ENCODE results near the gene RBM20.
"Not testable (repeated sequence)": the region's sequence is repeated elsewhere in the genome, so short reads cannot be mapped to it uniquely, and the experiment has no call there.

RBM20 gene

DNA sequence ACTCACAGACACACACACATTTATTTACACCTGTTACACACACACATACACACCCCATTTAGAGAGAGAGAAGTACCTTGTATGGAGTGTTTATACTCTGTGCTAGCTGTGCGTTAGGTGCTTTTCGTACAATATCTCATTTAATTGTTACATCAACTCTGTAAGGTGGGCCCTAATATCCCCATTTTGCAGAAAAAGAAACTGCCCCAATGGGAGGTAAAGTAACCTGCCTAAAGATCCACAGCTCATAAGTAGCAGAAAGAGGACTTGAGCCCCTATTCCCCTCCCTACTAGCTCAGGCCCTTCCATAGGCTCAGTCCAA is 23.8 kb upstream of the RBM20 start:
- TF ChIP-seq, protein P1, sequence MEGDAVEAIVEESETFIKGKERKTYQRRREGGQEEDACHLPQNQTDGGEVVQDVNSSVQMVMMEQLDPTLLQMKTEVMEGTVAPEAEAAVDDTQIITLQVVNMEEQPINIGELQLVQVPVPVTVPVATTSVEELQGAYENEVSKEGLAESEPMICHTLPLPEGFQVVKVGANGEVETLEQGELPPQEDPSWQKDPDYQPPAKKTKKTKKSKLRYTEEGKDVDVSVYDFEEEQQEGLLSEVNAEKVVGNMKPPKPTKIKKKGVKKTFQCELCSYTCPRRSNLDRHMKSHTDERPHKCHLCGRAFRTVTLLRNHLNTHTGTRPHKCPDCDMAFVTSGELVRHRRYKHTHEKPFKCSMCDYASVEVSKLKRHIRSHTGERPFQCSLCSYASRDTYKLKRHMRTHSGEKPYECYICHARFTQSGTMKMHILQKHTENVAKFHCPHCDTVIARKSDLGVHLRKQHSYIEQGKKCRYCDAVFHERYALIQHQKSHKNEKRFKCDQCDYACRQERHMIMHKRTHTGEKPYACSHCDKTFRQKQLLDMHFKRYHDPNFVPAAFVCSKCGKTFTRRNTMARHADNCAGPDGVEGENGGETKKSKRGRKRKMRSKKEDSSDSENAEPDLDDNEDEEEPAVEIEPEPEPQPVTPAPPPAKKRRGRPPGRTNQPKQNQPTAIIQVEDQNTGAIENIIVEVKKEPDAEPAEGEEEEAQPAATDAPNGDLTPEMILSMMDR (IDR thresholded peaks at IDR 0.05) = no peak
- no peaks in the 10 kb centered on the region for H3K36me3 ChIP-seq (ENCODE audit: control insufficient read depth, insufficient read depth, low read length)

GRCh38 chr10:110623316-110623715 is 20.8 kb upstream of the RBM20 start:
- not testable (repeated sequence) for H3K4me1 ChIP-seq; H3K9me3 ChIP-seq (ENCODE audit: control insufficient read depth, low read length); H3K9ac ChIP-seq; H3K27ac ChIP-seq; H3K4me2 ChIP-seq (ENCODE audit: low read length); H3K79me2 ChIP-seq; H3K4me3 ChIP-seq (ENCODE audit: low read depth, low read length); H3K36me3 ChIP-seq (ENCODE audit: control insufficient read depth, insufficient read depth, low read length); H2AFZ ChIP-seq; H3K27me3 ChIP-seq (ENCODE audit: control insufficient read depth, insufficient read depth, low read length)

More for the DNA sequence above, 23.8 kb upstream of the RBM20 start:
- no peak overlapping the region for H2AFZ ChIP-seq
- no peaks in the 10 kb centered on the region for H3K4me1 ChIP-seq
- H3K9me3 ChIP-seq (ENCODE audit: control insufficient read depth, low read length) = no peaks in the 10 kb centered on the region
- H3K27ac ChIP-seq = no peak overlapping the region
- no peaks in the 10 kb centered on the region for H3K27me3 ChIP-seq (ENCODE audit: control insufficient read depth, insufficient read depth, low read length)
- no peaks in the 10 kb centered on the region for H3K79me2 ChIP-seq
- H3K4me2 ChIP-seq (ENCODE audit: low read length) = no peak overlapping the region
- H3K4me3 ChIP-seq (ENCODE audit: low read depth, low read length) = no peak overlapping the region
- no peak overlapping the region for H3K9ac ChIP-seq

GRCh38 chr10:110625356-110625894 is 18.7 kb upstream of the RBM20 start:
- Histone ChIP-seq H2AFZ (no peak overlapping the region), H3K4me3 (ENCODE audit: low read depth, low read length) (no peak overlapping the region), H3K79me2 (no peaks in the 10 kb centered on the region), H3K27me3 (ENCODE audit: control insufficient read depth, insufficient read depth, low read length) (no peaks in the 10 kb centered on the region), H3K36me3 (ENCODE audit: control insufficient read depth, insufficient read depth, low read length) (no peaks in the 10 kb centered on the region), H3K9ac (no peak overlapping the region), H3K4me1 (no peaks in the 10 kb centered on the region), H3K27ac (no peak overlapping the region), H3K9me3 (ENCODE audit: control insufficient read depth, low read length) (no peaks in the 10 kb centered on the region), H3K4me2 (ENCODE audit: low read length) (no peak overlapping the region)
- TF ChIP-seq, protein P1 (IDR thresholded peaks at IDR 0.05) = no peak

GRCh38 chr10:110625951-110626855 is 17.9 kb upstream of the RBM20 start:
- no peak overlapping the region for H2AFZ ChIP-seq
- H3K4me3 ChIP-seq (ENCODE audit: low read depth, low read length) = no peak overlapping the region
- H3K4me2 ChIP-seq (ENCODE audit: low read length) = no peak overlapping the region
- H3K79me2 ChIP-seq = no peaks in the 10 kb centered on the region
- no peaks in the 10 kb centered on the region for H3K36me3 ChIP-seq (ENCODE audit: control insufficient read depth, insufficient read depth, low read length)
- no peaks in the 10 kb centered on the region for H3K27me3 ChIP-seq (ENCODE audit: control insufficient read depth, insufficient read depth, low read length)
- no peaks in the 10 kb centered on the region for H3K4me1 ChIP-seq
- TF ChIP-seq, protein P1 (IDR thresholded peaks at IDR 0.05) = no peak
- no peaks in the 10 kb centered on the region for H3K9me3 ChIP-seq (ENCODE audit: control insufficient read depth, low read length)
- no peak overlapping the region for H3K9ac ChIP-seq
- no peak overlapping the region for H3K27ac ChIP-seq

GRCh38 chr10:110628161-110628560 is 16.0 kb upstream of the RBM20 start:
- Histone ChIP-seq H3K9me3 (ENCODE audit: control insufficient read depth, low read length) (no peaks in the 10 kb centered on the region), H3K4me3 (ENCODE audit: low read depth, low read length) (no peak overlapping the region), H3K4me2 (ENCODE audit: low read length) (no peak overlapping the region), H3K27ac (no peak overlapping the region), H3K79me2 (no peaks in the 10 kb centered on the region), H3K4me1 (no peaks in the 10 kb centered on the region), H2AFZ (no peak overlapping the region), H3K27me3 (ENCODE audit: control insufficient read depth, insufficient read depth, low read length) (no peaks in the 10 kb centered on the region), H3K9ac (no peak overlapping the region), H3K36me3 (ENCODE audit: control insufficient read depth, insufficient read depth, low read length) (no peaks in the 10 kb centered on the region)
- TF ChIP-seq, protein P1 (IDR thresholded peaks at IDR 0.05) = no peak

All from parathyroid adenoma (tissue), 2 donors.